GM12873 (cell line): ENCODE measurements around the gene ORAI2.

Experiments used
- CTCF ChIP-seq: IDR thresholded peaks from 2 replicates; pipeline ENCODE4 v1.5.1; 2012; ENCODE audit warnings: low read depth, mild to moderate bottlenecking, moderate library complexity, low read length, control low read depth; ENCODE audit not compliant: insufficient read depth; ENCODE audit errors: missing control alignments

The ORAI2 gene

GRCh38 chr7:102433219-102434038 lies at the start of gene ORAI2:
TSS of gene ORAI2 (plus strand) at chr7:102433575. CDS start at chr7:102438957, 5,382 bp downstream.
- TF ChIP-seq CTCF = no peak

GRCh38 chr7:102387064-102387463 lies 46.3 kb upstream of the ORAI2 start:
- no peak for TF ChIP-seq CTCF

GRCh38 chr7:102389810-102390209 lies 43.6 kb upstream of the ORAI2 start:
- no peak for TF ChIP-seq CTCF

- TF ChIP-seq CTCF = peak; percentile 96
Measured at GRCh38 chr7:102390697-102391484, 42.5 kb upstream of the ORAI2 start.

GRCh38 chr7:102392330-102392729 lies 41.0 kb upstream of the ORAI2 start:
- no peak for TF ChIP-seq CTCF

- TF ChIP-seq CTCF = no peak
Measured at GRCh38 chr7:102393467-102393866, 39.9 kb upstream of the ORAI2 start.

- TF ChIP-seq CTCF = no peak
Measured at GRCh38 chr7:102395592-102395872, 37.8 kb upstream of the ORAI2 start.
